GM12875 (cell line): ENCODE data around the gene NMU.

ENCODE experiments used
- H3K4me3 ChIP-seq: one replicate; pipeline ENCODE4 v1.5.1; 2011; ENCODE audit warnings: low read depth, low read length, control low read depth
- CTCF ChIP-seq: IDR thresholded peaks from 2 replicates; pipeline ENCODE4 v1.5.1; 2011; ENCODE audit warnings: low read depth, mild to moderate bottlenecking, control low read depth, inconsistent platforms, low read length, moderate library complexity, borderline replicate concordance; ENCODE audit not compliant: insufficient read depth

NMU gene

GRCh38 chr4:55654131-55654530 lies 18.0 kb upstream of the NMU start:
- no peak overlapping the region for H3K4me3 ChIP-seq
- TF ChIP-seq CTCF = no peak

GRCh38 chr4:55650483-55650882 lies 14.4 kb upstream of the NMU start:
- no peak for TF ChIP-seq CTCF

GRCh38 chr4:55637272-55637820 lies 1.2 kb upstream of the NMU start:
- TF ChIP-seq CTCF = no peak
- H3K4me3 ChIP-seq = no peak overlapping the region

More at GRCh38 chr4:55650483-55650882, 14.4 kb upstream of the NMU start:
- no peak overlapping the region for H3K4me3 ChIP-seq

- H3K4me3 ChIP-seq = no peak overlapping the region
- no peak for TF ChIP-seq CTCF
These were observed 530 bp upstream of the NMU start for GRCh38 chr4:55636656-55636999.

GRCh38 chr4:55635282-55635681 lies 816 bp downstream of the NMU start:
- TF ChIP-seq CTCF = no peak
- H3K4me3 ChIP-seq = no peak overlapping the region

- no peak overlapping the region for H3K4me3 ChIP-seq
- no peak for TF ChIP-seq CTCF
These were observed 1.5 kb downstream of the NMU start for GRCh38 chr4:55634417-55635128.

- no peak for TF ChIP-seq CTCF
- no peak overlapping the region for H3K4me3 ChIP-seq
These were observed 2.2 kb downstream of the NMU start for GRCh38 chr4:55633903-55634302.
